ENCODE measurements around the gene NIPAL3. TPM values are rescaled to one million over a fixed set of nuclear protein-coding genes. Genes with fewer than 3 reads are reported as not detected.
"Not testable (repeated sequence)": the region's sequence is repeated elsewhere in the genome, so short reads cannot be mapped to it uniquely, and the experiment has no call there.

The NIPAL3 gene
- total RNA-seq, 2 donors from 2014 or later, result 22.0 to 28.1 TPM

- peak; percentile 80 for DNase-seq (ENCODE audit: low spot score)
- Mint-ChIP-seq H3K4me3 (peak within 1 kb of the TSS; percentile 87), H3K27ac (peak within 1 kb of the TSS; percentile 48 to 82), H3K9me3 (no peaks in the 10 kb centered on the region), H3K36me3 (peaks cover 7% of the 10 kb centered on the region), H3K4me1 (ENCODE audit: low read depth in 2 of 2) (peaks cover 41 to 52% of the 10 kb centered on the region in 2 donors), H3K27me3 (peaks cover 54 to 79% of the 10 kb centered on the region in 2 donors)
- peak; percentile 93 to 94 for ATAC-seq
Measured at GRCh38 chr1:24502709-24503058, 87.1 kb downstream of the NIPAL3 start, which contains the start of gene RCAN3. Gene RCAN3 (plus strand): TSS chr1:24502836. CDS start chr1:24514373, 11,537 bp downstream.

DNA sequence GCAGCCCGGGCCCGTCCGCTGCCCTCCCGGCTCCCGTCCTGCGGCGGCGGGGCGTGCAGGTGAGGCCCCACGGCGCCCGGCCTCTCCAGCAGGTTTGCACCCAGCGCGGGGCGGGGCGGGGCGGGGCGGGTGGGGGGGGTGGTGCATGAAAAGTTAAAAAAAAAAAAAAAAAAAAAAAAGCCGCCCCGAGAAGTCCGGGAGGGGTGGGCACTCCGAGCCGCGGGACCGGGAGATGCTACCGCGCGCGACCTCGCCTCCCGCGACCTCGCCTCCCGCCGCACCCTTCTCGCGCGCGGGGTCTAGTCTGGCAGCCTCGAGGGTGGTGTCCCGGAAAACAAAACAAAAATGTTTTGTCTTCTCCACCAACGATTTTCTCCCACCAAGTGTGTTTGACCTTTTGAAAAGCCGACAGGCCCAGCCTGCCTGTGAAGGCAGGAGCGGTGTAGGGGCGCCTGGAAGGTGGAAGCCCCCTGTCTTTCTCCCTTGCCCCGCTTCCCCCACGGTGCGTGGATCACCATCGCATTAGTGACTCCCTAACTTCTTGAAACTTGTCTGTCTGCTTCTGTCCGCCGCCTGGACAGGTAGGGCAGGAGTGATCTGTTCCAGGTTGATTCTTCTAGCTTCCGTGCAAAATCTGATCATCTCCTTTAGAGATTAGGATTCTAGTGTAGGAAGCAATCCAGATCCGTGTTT, 87.6 kb downstream of the NIPAL3 start:
- DNase-seq (ENCODE audit: low spot score) (no peak), ATAC-seq (no peak)

GRCh38 chr1:24503870-24504523, 88.4 kb downstream of the NIPAL3 start:
- Mint-ChIP-seq H3K36me3 (peaks cover 7% of the 10 kb centered on the region), H3K27ac (peak overlapping the region; percentile 48 to 82), H3K4me1 (ENCODE audit: low read depth in 2 of 2) (peaks cover 29 to 39% of the 10 kb centered on the region in 2 donors), H3K4me3 (peak overlapping the region; percentile 87), H3K9me3 (no peaks in the 10 kb centered on the region), H3K27me3 (peaks cover 58 to 73% of the 10 kb centered on the region in 2 donors)
- ATAC-seq, result no peak
- DNase-seq (ENCODE audit: low spot score), result no peak

More for the DNA sequence above, 87.6 kb downstream of the NIPAL3 start:
- Mint-ChIP-seq H3K36me3 (peaks cover 7% of the 10 kb centered on the region), H3K27me3 (peaks cover 56 to 77% of the 10 kb centered on the region in 2 donors), H3K4me1 (ENCODE audit: low read depth in 2 of 2) (peaks cover 37 to 47% of the 10 kb centered on the region in 2 donors), H3K4me3 (peak overlapping the region; percentile 87), H3K9me3 (no peaks in the 10 kb centered on the region), H3K27ac (peak overlapping the region; percentile 48 to 82)

GRCh38 chr1:24504560-24504959, 89.0 kb downstream of the NIPAL3 start:
- Mint-ChIP-seq H3K9me3 (no peaks in the 10 kb centered on the region), H3K36me3 (peaks cover 2% of the 10 kb centered on the region), H3K4me1 (ENCODE audit: low read depth in 2 of 2) (peaks cover 23 to 33% of the 10 kb centered on the region in 2 donors), H3K4me3 (peak overlapping the region; percentile 87), H3K27ac (peak overlapping the region; percentile 48 to 82), H3K27me3 (peaks cover 59 to 73% of the 10 kb centered on the region in 2 donors)
- DNase-seq (ENCODE audit: low spot score), result no peak
- no peak for ATAC-seq

DNA sequence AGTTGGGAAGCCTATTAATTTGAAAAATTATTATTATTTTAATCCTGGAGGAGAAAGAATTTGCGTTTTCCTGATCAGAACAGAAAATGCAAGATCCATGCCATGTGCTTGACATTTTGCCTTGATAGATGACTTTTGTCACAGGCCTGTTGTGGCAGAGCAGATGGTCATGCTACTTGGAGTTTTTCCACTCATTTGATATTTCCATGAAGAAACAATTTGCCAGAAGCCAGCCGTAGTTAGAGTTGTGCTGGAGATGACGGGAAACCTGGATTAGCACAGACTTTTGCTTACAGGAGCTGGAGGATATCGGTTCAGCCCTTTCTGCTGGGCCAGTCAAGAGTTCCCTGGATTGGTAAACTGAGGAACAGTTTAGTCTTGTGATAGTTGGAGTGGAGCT, 90.2 kb downstream of the NIPAL3 start:
- Mint-ChIP-seq H3K27ac (peak overlapping the region in 1 of 2 donors; percentile 52), H3K4me1 (ENCODE audit: low read depth in 2 of 2) (peaks cover 16 to 28% of the 10 kb centered on the region in 2 donors), H3K36me3 (no peaks in the 10 kb centered on the region), H3K27me3 (peaks cover 58 to 72% of the 10 kb centered on the region in 2 donors), H3K4me3 (no peak overlapping the region), H3K9me3 (no peaks in the 10 kb centered on the region)
- ATAC-seq (no peak), DNase-seq (ENCODE audit: low spot score) (no peak)

DNA sequence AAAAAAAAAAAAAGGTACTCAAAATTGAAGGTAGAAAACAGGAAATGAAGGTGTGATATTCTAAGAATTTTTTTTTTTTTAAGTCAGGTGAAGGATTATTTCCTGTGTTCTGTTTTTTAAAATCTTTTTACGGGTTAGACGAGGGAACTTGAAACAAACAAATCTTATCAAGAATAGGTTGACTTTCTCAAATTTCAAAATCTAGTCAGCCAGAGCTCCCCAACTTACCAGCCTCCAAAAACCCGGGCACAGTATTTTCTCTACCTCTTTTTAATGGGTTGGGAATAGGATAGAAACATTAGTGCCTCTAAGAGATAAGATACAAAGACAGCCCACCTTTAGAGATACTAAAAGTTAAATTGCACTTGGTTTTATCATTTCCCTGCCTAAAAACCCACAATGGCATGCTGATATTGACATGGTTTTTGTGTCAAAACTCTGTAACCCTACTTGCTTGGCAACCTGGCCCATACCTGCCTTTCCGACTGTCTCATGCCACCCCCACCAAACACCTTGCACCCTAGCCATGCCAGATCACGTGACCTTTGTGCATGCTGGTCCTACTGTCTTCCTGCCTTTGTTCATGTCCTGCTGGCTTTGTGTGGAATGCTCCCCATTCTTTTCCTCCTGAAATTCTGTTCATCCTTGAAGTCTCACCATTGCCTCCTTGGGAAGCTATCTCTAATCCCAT, 91.2 kb downstream of the NIPAL3 start:
- DNase-seq (ENCODE audit: low spot score) (no peak), ATAC-seq (no peak)
- Mint-ChIP-seq H3K4me3 (peak overlapping the region; percentile 32), H3K27ac (peak overlapping the region in 1 of 2 donors; percentile 52), H3K4me1 (ENCODE audit: low read depth in 2 of 2) (peaks cover 7 to 17% of the 10 kb centered on the region in 2 donors), H3K27me3 (peaks cover 56 to 67% of the 10 kb centered on the region in 2 donors), H3K36me3 (no peaks in the 10 kb centered on the region), H3K9me3 (no peaks in the 10 kb centered on the region)

DNA sequence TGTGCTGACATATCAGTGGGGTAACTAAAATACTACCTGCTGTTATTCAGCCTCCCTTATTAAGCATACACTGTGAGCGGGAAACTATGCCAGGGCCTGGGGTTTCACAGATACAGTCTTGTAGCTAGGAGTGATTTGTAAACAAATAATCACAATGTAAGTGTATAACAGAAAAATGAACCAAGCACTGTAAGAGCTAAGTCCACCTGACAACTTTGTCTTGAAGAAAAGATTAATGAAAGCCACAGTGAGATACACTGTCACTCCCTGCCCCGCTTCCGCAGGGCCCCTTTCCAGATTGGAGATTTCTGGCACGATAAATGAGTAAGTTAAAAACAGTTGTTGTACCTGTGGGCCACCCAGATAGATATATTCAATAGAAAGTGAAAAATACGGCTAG, 91.8 kb downstream of the NIPAL3 start:
- H3K27ac Mint-ChIP-seq, result no peak overlapping the region
- ATAC-seq (no peak), DNase-seq (ENCODE audit: low spot score) (no peak)
- H3K27me3 Mint-ChIP-seq, result peaks cover 55 to 63% of the 10 kb centered on the region in 2 donors
- no peaks in the 10 kb centered on the region for H3K9me3 Mint-ChIP-seq
- H3K36me3 Mint-ChIP-seq, result no peaks in the 10 kb centered on the region
- H3K4me1 Mint-ChIP-seq (ENCODE audit: low read depth in 2 of 2), result peaks cover 3 to 14% of the 10 kb centered on the region in 2 donors
- peak overlapping the region; percentile 32 for H3K4me3 Mint-ChIP-seq

GRCh38 chr1:24508911-24509310, 93.3 kb downstream of the NIPAL3 start:
- ATAC-seq (no peak), DNase-seq (ENCODE audit: low spot score) (no peak)
- Mint-ChIP-seq H3K4me1 (ENCODE audit: low read depth in 2 of 2) (peaks cover 0 to 9% of the 10 kb centered on the region in 2 donors), H3K27ac (no peak overlapping the region), H3K4me3 (no peak overlapping the region), H3K36me3 (no peaks in the 10 kb centered on the region), H3K27me3 (peaks cover 51 to 56% of the 10 kb centered on the region in 2 donors), H3K9me3 (no peaks in the 10 kb centered on the region)

GRCh38 chr1:24513706-24514105, 98.1 kb downstream of the NIPAL3 start:
- H3K27ac Mint-ChIP-seq, result no peak overlapping the region
- no peaks in the 10 kb centered on the region for H3K36me3 Mint-ChIP-seq
- no peak for ATAC-seq
- DNase-seq (ENCODE audit: low spot score), result no peak
- no peak overlapping the region for H3K4me3 Mint-ChIP-seq
- H3K4me1 Mint-ChIP-seq (ENCODE audit: low read depth in 2 of 2), result no peaks in the 10 kb centered on the region
- no peaks in the 10 kb centered on the region for H3K9me3 Mint-ChIP-seq
- H3K27me3 Mint-ChIP-seq, result peaks cover 30% of the 10 kb centered on the region in 2 donors

DNA sequence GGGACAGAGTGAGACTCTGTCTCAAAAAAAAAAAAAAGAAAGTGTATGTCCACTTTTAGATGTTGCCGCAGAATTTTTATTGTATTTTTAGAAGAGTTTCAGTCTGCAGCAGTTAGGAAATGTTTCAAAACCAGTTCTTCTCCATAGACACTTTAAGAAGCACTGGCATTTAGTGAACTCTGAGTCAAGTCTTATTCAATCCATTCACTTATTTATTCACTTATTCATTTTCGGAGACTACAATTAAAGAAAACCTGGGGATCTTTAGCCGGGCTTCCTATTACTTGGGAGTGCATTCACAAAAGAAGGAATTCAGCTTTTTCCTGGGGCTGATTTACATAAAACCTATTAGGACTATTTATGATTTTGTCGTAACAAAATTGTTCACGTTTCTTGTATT, 99.3 kb downstream of the NIPAL3 start:
- Mint-ChIP-seq H3K27me3 (peaks cover 23% of the 10 kb centered on the region in 2 donors), H3K36me3 (no peaks in the 10 kb centered on the region), H3K9me3 (no peaks in the 10 kb centered on the region), H3K4me1 (ENCODE audit: low read depth in 2 of 2) (no peaks in the 10 kb centered on the region), H3K4me3 (no peak overlapping the region), H3K27ac (no peak overlapping the region)
- no peak for ATAC-seq
- no peak for DNase-seq (ENCODE audit: low spot score)

- not testable (repeated sequence) for H3K4me3 Mint-ChIP-seq; H3K4me1 Mint-ChIP-seq (ENCODE audit: low read depth in 2 of 2); ATAC-seq; H3K36me3 Mint-ChIP-seq; H3K27ac Mint-ChIP-seq; H3K9me3 Mint-ChIP-seq; DNase-seq (ENCODE audit: low spot score)
- H3K27me3 Mint-ChIP-seq, result peaks cover 17 to 21% of the 10 kb centered on the region in 2 donors
Measured at GRCh38 chr1:24515671-24516209, 100.1 kb downstream of the NIPAL3 start.

GRCh38 chr1:24516506-24516905, 100.9 kb downstream of the NIPAL3 start:
- Mint-ChIP-seq H3K4me3 (no peak overlapping the region), H3K4me1 (ENCODE audit: low read depth in 2 of 2) (no peaks in the 10 kb centered on the region), H3K36me3 (no peaks in the 10 kb centered on the region), H3K27ac (no peak overlapping the region), H3K9me3 (no peaks in the 10 kb centered on the region), H3K27me3 (peaks cover 15 to 19% of the 10 kb centered on the region in 2 donors)
- no peak for ATAC-seq
- no peak for DNase-seq (ENCODE audit: low spot score)

GRCh38 chr1:24517898-24518297, 102.3 kb downstream of the NIPAL3 start:
- H3K4me3 Mint-ChIP-seq, result no peak overlapping the region
- no peaks in the 10 kb centered on the region for H3K4me1 Mint-ChIP-seq (ENCODE audit: low read depth in 2 of 2)
- ATAC-seq (no peak), DNase-seq (ENCODE audit: low spot score) (no peak)
- H3K27me3 Mint-ChIP-seq, result peaks cover 11 to 15% of the 10 kb centered on the region in 2 donors
- no peak overlapping the region for H3K27ac Mint-ChIP-seq
- no peaks in the 10 kb centered on the region for H3K36me3 Mint-ChIP-seq
- no peaks in the 10 kb centered on the region for H3K9me3 Mint-ChIP-seq

All from natural killer cell treated with Interleukin-12 subunit alpha and Interleukin-12 subunit beta and Interleukin-15 and Interleukin-18, amount 100 ng/mL, for 72 hours (primary cell).